Neural progenitor cell (in vitro differentiated cells): ENCODE measurements around the gene RAMAC. TPM values are rescaled to one million over a fixed set of nuclear protein-coding genes. Genes with fewer than 3 reads are reported as not detected.

Experiments used
- DNase-seq: peaks from one replicate; pipeline ENCODE4 v3.0.0-alpha.2; 2016; ENCODE audit warnings: low spot score
- H2AFZ ChIP-seq: fragments of 200-600 bp; sonication (generic); replicated peaks from 2 replicates; pipeline ENCODE4 v1.6.1; 2016; ENCODE audit warnings: antibody characterized with exemption
- H3F3A ChIP-seq: fragments of 200-600 bp; sonication (generic); 2 replicates; pipeline ENCODE4 v1.6.1; 2016; ENCODE audit warnings: antibody characterized with exemption, low read depth
- H3K27ac ChIP-seq: fragments of 200-600 bp; sonication (generic); 2 replicates; pipeline ENCODE4 v1.5.1; 2016; ENCODE audit warnings: mild to moderate bottlenecking
- H3K27me3 ChIP-seq: fragments of 200-600 bp; sonication (generic); 2 replicates; pipeline ENCODE4 v1.6.1; 2016; ENCODE audit warnings: mild to moderate bottlenecking, moderate library complexity
- H3K36me3 ChIP-seq: fragments of 200-600 bp; sonication (generic); 2 replicates; pipeline ENCODE4 v1.5.1; 2016
- H3K4me1 ChIP-seq: fragments of 200-600 bp; sonication (generic); 2 replicates; pipeline ENCODE4 v1.6.1; 2016; ENCODE audit warnings: mixed run types
- H3K4me2 ChIP-seq: fragments of 200-600 bp; sonication (generic); 2 replicates; pipeline ENCODE4 v1.6.1; 2016
- H3K4me3 ChIP-seq: fragments of 200-600 bp; sonication (generic); 2 replicates; pipeline ENCODE4 v1.5.1; 2016
- H3K79me2 ChIP-seq: fragments of 200-600 bp; sonication (generic); 2 replicates; pipeline ENCODE4 v1.6.1; 2016; ENCODE audit warnings: low read depth
- H3K9ac ChIP-seq: fragments of 200-600 bp; sonication (generic); 2 replicates; pipeline ENCODE4 v1.6.1; 2016
- H3K9me3 ChIP-seq: fragments of 200-600 bp; sonication (generic); 2 replicates; pipeline ENCODE4 v1.5.1; 2016; ENCODE audit warnings: low read depth
- H4K20me1 ChIP-seq: fragments of 200-600 bp; sonication (generic); 2 replicates; pipeline ENCODE4 v1.6.1; 2016; ENCODE audit warnings: low read depth
- H3K27ac Mint-ChIP-seq: 3 replicates; pipeline ENCODE4 v1.8.0; 2021; ENCODE audit warnings: mixed read lengths
- H3K27me3 Mint-ChIP-seq: 2 replicates; pipeline ENCODE4 v1.8.0; 2022; ENCODE audit warnings: low read depth, mild to moderate bottlenecking, inconsistent platforms, moderate library complexity, mixed read lengths; ENCODE audit not compliant: insufficient read depth
- H3K36me3 Mint-ChIP-seq: 3 replicates; pipeline ENCODE4 v1.8.0; 2021; ENCODE audit warnings: mixed read lengths
- H3K4me1 Mint-ChIP-seq: 3 replicates; pipeline ENCODE4 v1.8.0; 2021; ENCODE audit warnings: mixed read lengths
- H3K4me3 Mint-ChIP-seq: 3 replicates; pipeline ENCODE4 v1.8.0; 2021; ENCODE audit warnings: mild to moderate bottlenecking, moderate library complexity, mixed read lengths
- H3K9me3 Mint-ChIP-seq: 3 replicates; pipeline ENCODE4 v1.8.0; 2020; ENCODE audit warnings: mixed read lengths
- CTCF ChIP-seq: fragments of 200-600 bp; sonication (generic); IDR thresholded peaks from 2 replicates; pipeline ENCODE4 v1.5.1; 2017; ENCODE audit warnings: antibody characterized with exemption, mild to moderate bottlenecking
- EZH2 ChIP-seq: fragments of 200-600 bp; sonication (generic); IDR thresholded peaks from 2 replicates; pipeline ENCODE4 v1.6.1; 2017; ENCODE audit warnings: antibody characterized with exemption, mild to moderate bottlenecking, moderate library complexity
- EZH2phosphoT487 ChIP-seq: fragments of 200-600 bp; sonication (generic); IDR thresholded peaks from 2 replicates; pipeline ENCODE4 v1.6.1; 2017; ENCODE audit warnings: antibody characterized with exemption
- total RNA-seq: library from RNA; depleted of rRNA; stranded (reverse); fragments of >200 nt; gene quantifications from 2 replicates; pipeline ENCODE4 v1.2.3, GENCODE V29; 2015; ENCODE audit warnings: low replicate concordance

Gene RAMAC
- total RNA-seq, 1 donor from 2014 or later, result 50.6 TPM

DNA sequence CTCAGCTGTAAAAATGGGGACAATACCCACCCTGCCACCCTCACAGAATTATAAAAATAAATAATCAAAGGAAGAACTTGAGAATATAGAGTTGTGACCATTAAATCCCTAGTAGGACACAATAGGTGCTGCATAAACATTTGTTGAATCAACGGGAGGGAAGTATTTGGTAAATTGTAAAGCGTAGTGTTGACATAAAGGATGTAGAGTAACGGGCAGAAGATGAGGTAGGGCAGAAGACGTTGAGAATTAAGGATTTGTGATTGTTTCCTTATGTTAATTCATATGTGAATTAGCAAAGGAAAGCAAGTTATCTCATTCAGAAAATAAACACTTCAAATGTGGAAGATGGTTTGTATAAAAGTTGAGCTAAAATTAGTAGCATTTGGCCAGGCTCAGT is 7.1 kb downstream of the RAMAC start:
- TF ChIP-seq EZH2phosphoT487 (no peak), EZH2 (no peak), CTCF (no peak)
- no peaks in the 10 kb centered on the region for H3K27me3 ChIP-seq
- H3F3A ChIP-seq, result peaks cover 8% of the 10 kb centered on the region
- peaks cover 3% of the 10 kb centered on the region for H3K36me3 ChIP-seq
- H3K4me3 ChIP-seq, result no peak overlapping the region
- H3K4me2 ChIP-seq, result no peak overlapping the region
- no peak overlapping the region for H3K4me3 Mint-ChIP-seq
- no peak overlapping the region for H3K27ac ChIP-seq
- no peaks in the 10 kb centered on the region for H3K36me3 Mint-ChIP-seq
- H3K79me2 ChIP-seq, result no peaks in the 10 kb centered on the region
- no peaks in the 10 kb centered on the region for H3K4me1 Mint-ChIP-seq
- H3K9me3 Mint-ChIP-seq, result no peaks in the 10 kb centered on the region
- H3K27me3 Mint-ChIP-seq, result peaks cover 3% of the 10 kb centered on the region
- no peak overlapping the region for H3K27ac Mint-ChIP-seq
- H3K4me1 ChIP-seq, result no peaks in the 10 kb centered on the region
- H2AFZ ChIP-seq, result no peak overlapping the region
- H3K9me3 ChIP-seq, result no peaks in the 10 kb centered on the region
- H4K20me1 ChIP-seq, result no peaks in the 10 kb centered on the region
- DNase-seq, result no peak
- H3K9ac ChIP-seq, result no peak overlapping the region

- H3K79me2 ChIP-seq, result no peaks in the 10 kb centered on the region
- no peak overlapping the region for H3K27ac ChIP-seq
- Mint-ChIP-seq H3K9me3 (peaks cover 4% of the 10 kb centered on the region), H3K4me1 (peaks cover 2% of the 10 kb centered on the region), H3K4me3 (no peak overlapping the region), H3K27ac (no peak overlapping the region), H3K36me3 (peaks cover 6% of the 10 kb centered on the region), H3K27me3 (peaks cover 3% of the 10 kb centered on the region)
- no peaks in the 10 kb centered on the region for H4K20me1 ChIP-seq
- no peaks in the 10 kb centered on the region for H3K27me3 ChIP-seq
- no peaks in the 10 kb centered on the region for H3K9me3 ChIP-seq
- no peak overlapping the region for H3K4me3 ChIP-seq
- H3F3A ChIP-seq, result peaks cover 8% of the 10 kb centered on the region
- DNase-seq, result no peak
- no peak overlapping the region for H3K4me2 ChIP-seq
- TF ChIP-seq CTCF (no peak), EZH2 (no peak), EZH2phosphoT487 (no peak)
- H2AFZ ChIP-seq, result no peak overlapping the region
- no peak overlapping the region for H3K9ac ChIP-seq
- H3K4me1 ChIP-seq, result no peaks in the 10 kb centered on the region
- H3K36me3 ChIP-seq, result no peaks in the 10 kb centered on the region
These were observed 9.1 kb downstream of the RAMAC start for GRCh38 chr15:82995076-82995475.

DNA sequence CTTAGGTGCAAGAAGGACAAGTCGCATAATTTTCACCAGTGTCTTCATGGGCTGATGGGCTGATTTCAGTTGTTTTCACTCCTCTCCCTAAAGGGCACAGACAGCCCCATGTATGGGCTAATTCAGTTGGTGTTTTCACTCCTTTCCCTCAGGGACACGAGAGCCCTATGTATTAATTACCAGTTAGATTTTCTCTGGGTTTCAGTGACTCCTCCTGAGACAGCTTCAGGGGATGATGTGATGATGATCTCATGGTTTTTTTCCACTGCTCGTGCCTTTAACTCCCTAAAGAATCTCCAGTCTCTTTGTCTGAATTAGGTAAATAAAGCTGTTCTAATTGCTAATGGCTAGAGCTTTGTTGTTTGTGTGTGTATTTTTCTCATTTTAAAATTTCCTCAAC is 9.9 kb downstream of the RAMAC start:
- Histone ChIP-seq H3K4me1 (no peaks in the 10 kb centered on the region), H3K4me3 (no peak overlapping the region), H3K9me3 (no peaks in the 10 kb centered on the region), H3K36me3 (no peaks in the 10 kb centered on the region), H3F3A (peaks cover 8% of the 10 kb centered on the region), H3K4me2 (no peak overlapping the region), H4K20me1 (no peaks in the 10 kb centered on the region), H2AFZ (no peak overlapping the region), H3K79me2 (no peaks in the 10 kb centered on the region), H3K27ac (no peak overlapping the region), H3K9ac (no peak overlapping the region), H3K27me3 (no peaks in the 10 kb centered on the region)
- Mint-ChIP-seq H3K27ac (peak overlapping the region; percentile 57), H3K27me3 (peaks cover 3% of the 10 kb centered on the region), H3K36me3 (peaks cover 6% of the 10 kb centered on the region), H3K4me3 (no peak overlapping the region), H3K4me1 (peaks cover 6% of the 10 kb centered on the region), H3K9me3 (peaks cover 4% of the 10 kb centered on the region)
- DNase-seq, result no peak
- TF ChIP-seq EZH2 (no peak), CTCF (no peak), EZH2phosphoT487 (no peak)

DNA sequence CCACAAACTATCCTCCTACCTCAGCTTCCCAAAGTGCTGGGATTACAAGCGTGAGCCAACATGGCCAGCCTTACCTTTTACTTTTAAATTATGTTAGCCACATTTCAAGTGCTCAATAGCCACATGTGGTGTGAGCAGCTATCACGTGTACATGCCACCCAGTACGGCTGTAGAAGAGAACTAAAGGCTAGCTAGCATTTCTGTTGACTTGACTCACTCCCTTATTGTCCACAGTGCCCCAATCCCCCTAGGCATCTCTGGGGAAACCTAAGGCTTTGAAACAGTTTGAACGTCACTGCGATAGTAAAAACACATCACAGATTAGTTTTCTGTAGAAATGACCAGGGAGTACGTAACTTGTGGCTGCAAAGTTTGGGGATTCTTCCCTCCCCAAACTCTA is 13.4 kb downstream of the RAMAC start:
- Mint-ChIP-seq H3K9me3 (peaks cover 4% of the 10 kb centered on the region), H3K27me3 (peaks cover 3% of the 10 kb centered on the region), H3K27ac (no peak overlapping the region), H3K4me3 (no peak overlapping the region), H3K36me3 (peaks cover 6% of the 10 kb centered on the region), H3K4me1 (peaks cover 6% of the 10 kb centered on the region)
- no peaks in the 10 kb centered on the region for H3F3A ChIP-seq
- H3K27ac ChIP-seq, result no peak overlapping the region
- no peak overlapping the region for H3K4me3 ChIP-seq
- H3K79me2 ChIP-seq, result no peaks in the 10 kb centered on the region
- TF ChIP-seq CTCF (no peak), EZH2phosphoT487 (no peak), EZH2 (no peak)
- H2AFZ ChIP-seq, result no peak overlapping the region
- no peaks in the 10 kb centered on the region for H3K9me3 ChIP-seq
- H3K27me3 ChIP-seq, result no peaks in the 10 kb centered on the region
- H3K4me2 ChIP-seq, result no peak overlapping the region
- no peaks in the 10 kb centered on the region for H3K4me1 ChIP-seq
- no peak overlapping the region for H3K9ac ChIP-seq
- no peak for DNase-seq
- H3K36me3 ChIP-seq, result no peaks in the 10 kb centered on the region
- no peaks in the 10 kb centered on the region for H4K20me1 ChIP-seq
